GM12878 (cell line): ENCODE results near the gene COL27A1. TPM values are rescaled to one million over a fixed set of nuclear protein-coding genes. Genes with fewer than 3 reads are reported as not detected.

Experiments
- ATAC-seq: fragments of 200-7000 bp; cut with Tn5 transposase; 3 replicates; pipeline ENCODE4 v1.9.1; 2020; ENCODE audit warnings: mild to moderate bottlenecking, moderate library complexity
- BruUV-seq: library from RNA; stranded (reverse); fragments of 400-500 nt; replicated peaks from 2 replicates; lab custom pipeline; 2021; lab: Mats Ljungman, UMichigan
- CTCF ChIA-PET: fragments of 300-600 bp; sonication (Branson Sonifier 250); formaldehyde crosslinking; extraction: SDS; loops from one replicate; lab custom pipeline; 2021; ENCODE audit warnings: inconsistent platforms; lab: Yijun Ruan, JAX
- POLR2A ChIA-PET: fragments of 350-600 bp; formaldehyde crosslinking; extraction: SDS; loops from one replicate; lab custom pipeline; 2021; ENCODE audit warnings: inconsistent platforms; lab: Charles Lee
- RAD21 ChIA-PET: fragments of 300-600 bp; sonication (Branson Sonifier 250); formaldehyde crosslinking; loops from one replicate; lab custom pipeline; 2023; ENCODE audit warnings: antibody characterized with exemption; ENCODE audit not compliant: unreplicated experiment; lab: Charles Lee
- SMC1A ChIA-PET: fragments of 300-600 bp; sonication (Branson Sonifier 250); formaldehyde crosslinking; loops from one replicate; lab custom pipeline; 2023; ENCODE audit not compliant: unreplicated experiment, uncharacterized antibody; lab: Charles Lee
- DNase-seq: peaks from one replicate; pipeline ENCODE4 v3.0.0-alpha.2; 2011; ENCODE audit warnings: low read depth, low spot score
- FAIRE-seq: peaks from 3 replicates; lab custom pipeline; 2011; peaks lifted over from hg19 to GRCh38; lab: Jason Lieb, UNC
- H2AFZ ChIP-seq: 2 replicates; pipeline ENCODE4 v1.6.0; 2011; ENCODE audit warnings: low read depth, low read length, control low read depth; ENCODE audit not compliant: control insufficient read depth
- H3K27ac ChIP-seq: 2 replicates; pipeline ENCODE4 v1.5.1; 2011; ENCODE audit warnings: control low read depth; ENCODE audit not compliant: control insufficient read depth, insufficient read depth
- H3K27me3 ChIP-seq, 2 experiments: replicated peaks in 1 of 2; 2 replicates each; pipeline versions ENCODE4 v1.6.0 to v1.6.1; 2011; ENCODE audit warnings: low read length in 1 of 2; ENCODE audit not compliant: control insufficient read depth in 2 of 2, insufficient read depth in 2 of 2
- H3K36me3 ChIP-seq, 2 experiments: 2 replicates each; pipeline ENCODE4 v1.5.1; 2011; ENCODE audit warnings: low read length in 1 of 2; ENCODE audit not compliant: control insufficient read depth in 2 of 2, insufficient read depth in 2 of 2
- H3K4me1 ChIP-seq: 2 replicates; pipeline ENCODE4 v1.6.1; 2011; ENCODE audit warnings: mild to moderate bottlenecking, low read length, moderate library complexity, mixed read lengths; ENCODE audit not compliant: control insufficient read depth, insufficient read depth
- H3K4me2 ChIP-seq: 2 replicates; pipeline ENCODE4 v1.6.0; 2011; ENCODE audit warnings: control low read depth; ENCODE audit not compliant: control insufficient read depth, insufficient read depth
- H3K4me3 ChIP-seq: fragments of 200-600 bp; sonication (generic); 2 replicates; pipeline ENCODE4 v1.5.1; 2016
- H3K79me2 ChIP-seq: 2 replicates; pipeline ENCODE4 v1.6.0; 2011; ENCODE audit warnings: low read length; ENCODE audit not compliant: control insufficient read depth, insufficient read depth
- H3K9ac ChIP-seq: 2 replicates; pipeline ENCODE4 v1.8.0; 2011; ENCODE audit warnings: low read length, control low read depth, mixed read lengths; ENCODE audit not compliant: control insufficient read depth, insufficient read depth
- H3K9me3 ChIP-seq: replicated peaks from 3 replicates; pipeline ENCODE4 v1.5.1; 2011; ENCODE audit warnings: mild to moderate bottlenecking, low read length; ENCODE audit not compliant: control insufficient read depth, insufficient read depth
- H4K20me1 ChIP-seq: 2 replicates; pipeline ENCODE4 v1.6.0; 2011; ENCODE audit not compliant: control insufficient read depth, insufficient read depth
- ATF7 ChIP-seq: fragments of 450-650 bp; IDR thresholded peaks from 2 replicates; pipeline ENCODE4 v1.6.1; 2016; ENCODE audit warnings: low read depth, mild to moderate bottlenecking
- MLLT1 ChIP-seq: fragments of 450-650 bp; IDR thresholded peaks from 2 replicates; pipeline ENCODE4 v1.6.1; 2016; ENCODE audit warnings: mild to moderate bottlenecking
- SUPT20H ChIP-seq: IDR thresholded peaks from 2 replicates; pipeline ENCODE4 v1.6.1; 2011; ENCODE audit warnings: low read depth, mild to moderate bottlenecking, low read length, moderate library complexity, borderline replicate concordance; ENCODE audit not compliant: control insufficient read depth
- ZSCAN29 ChIP-seq: fragments of 450-650 bp; IDR thresholded peaks from 2 replicates; pipeline ENCODE4 v1.6.1; 2017; ENCODE audit warnings: mild to moderate bottlenecking, moderate library complexity
- WGBS: methylation state at CpG from one replicate; pipeline ENCODE4 v1.1.6; 2016; ENCODE audit warnings: low lambda C conversion rate; ENCODE audit not compliant: insufficient replicate concordance, insufficient coverage; ENCODE audit errors: missing lambda C conversion rate; 5-methylcytosine and 5-hydroxymethylcytosine counted together
- in situ Hi-C: fragments of 300-500 bp; cut with MboI; formaldehyde crosslinking; loops from 9 replicates; pipeline ENCODE4 v1.14.3; 2018; ENCODE audit warnings: mixed read lengths
- intact Hi-C: fragments of 100-400 bp; cut with micrococcal nuclease; formaldehyde crosslinking; loops from one replicate; pipeline ENCODE4 v1.14.2; 2022; ENCODE audit not compliant: unreplicated experiment
- polyA plus RNA-seq, 11 experiments: library from polyadenylated mRNA; depleted of rRNA in 4 of 11; unstranded in 6 of 11; stranded (reverse) in 5 of 11; fragments of >200 nt; fragmentation: Nextera tagmentation in 4 of 11; fragmentation: Illumina TruSeq in 1 of 11; extraction: Ambion mirVana in 4 of 11; extraction: Trizol in 1 of 11; gene quantifications; 1 replicate in 1 of 11; 2 replicates in 10 of 11; pipeline versions ENCODE4 v1.2.1 to v1.2.3, GENCODE V29; 2011 to 2016; ENCODE audit warnings: inconsistent platforms in 2 of 11, missing spikeins in 2 of 11, low read depth in 1 of 11
- total RNA-seq, 4 experiments: library from RNA; depleted of rRNA in 3 of 4; stranded (reverse); fragments of >200 nt in 3 of 4; fragmentation: Illumina TruSeq in 1 of 4; extraction: Trizol in 1 of 4; gene quantifications; 2 replicates each; pipeline versions ENCODE4 v1.2.1 to v1.2.3, GENCODE V29; 2013 to 2021

The COL27A1 gene
- total and polyA plus RNA-seq, 10 of the 15 experiments (the other 5 are each of a cell fraction or from before 2014, with no cell fraction given) = 0.10 TPM; not detected in 9

DNA sequence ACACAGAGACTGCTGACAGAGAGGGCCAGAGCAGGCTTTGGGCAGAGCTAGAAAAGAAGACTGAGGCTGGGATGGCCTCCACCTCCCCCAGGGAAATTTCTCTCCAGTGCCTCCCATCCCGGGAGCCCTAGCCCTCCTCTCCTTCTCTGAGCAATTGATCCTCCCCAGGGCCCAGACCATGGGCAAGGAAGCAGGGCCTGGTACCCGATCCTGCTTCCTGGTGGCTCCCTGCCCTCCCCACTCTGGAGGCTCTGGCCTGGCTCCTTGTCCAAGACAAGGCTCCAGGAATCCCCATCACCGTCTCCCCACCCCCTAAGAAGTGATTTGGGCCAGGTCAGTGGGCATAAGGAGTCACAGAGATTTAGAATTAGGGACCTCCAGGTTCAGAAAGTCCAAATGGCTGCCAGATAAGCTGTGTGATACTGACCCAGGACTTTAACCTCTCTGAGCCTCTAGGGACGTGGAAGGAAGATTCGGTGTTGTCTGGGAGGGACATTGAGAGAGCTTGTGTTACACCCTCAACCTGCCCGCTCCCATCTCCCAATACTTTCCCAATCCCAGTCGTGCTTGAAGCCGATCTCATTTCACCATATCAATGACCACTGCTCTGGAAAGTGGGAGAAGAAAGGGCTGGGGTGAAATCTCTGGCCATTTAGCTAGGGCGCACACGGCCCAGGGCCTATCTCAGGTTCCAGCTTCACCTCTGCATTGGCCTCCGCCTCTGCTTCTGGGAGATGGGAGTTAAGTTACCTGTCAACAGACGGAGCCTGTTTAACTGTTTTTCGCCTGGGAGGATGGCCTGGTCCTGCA, 30.5 kb upstream of the COL27A1 start:
- DNase-seq (no peak), FAIRE-seq (no peak), ATAC-seq (no peak)
- H3K4me3 ChIP-seq = no peak overlapping the region
- no peaks in the 10 kb centered on the region; a peak in 1 of 4 replicates for H3K27me3 ChIP-seq
- no peaks in the 10 kb centered on the region for H3K9me3 ChIP-seq
- ChIA-PET SMC1A (no interaction called here), RAD21 (no interaction called here), CTCF (no interaction called here), POLR2A (no interaction called here)
- no peaks in the 10 kb centered on the region for H4K20me1 ChIP-seq
- H3K79me2 ChIP-seq = no peaks in the 10 kb centered on the region
- in situ Hi-C loops = no loop called here
- H3K9ac ChIP-seq = no peak overlapping the region
- no peaks in the 10 kb centered on the region for H3K36me3 ChIP-seq
- BruUV-seq = no TSS peak
- no peak overlapping the region for H3K4me2 ChIP-seq
- no peaks in the 10 kb centered on the region for H3K4me1 ChIP-seq
- no peak overlapping the region for H2AFZ ChIP-seq
- TF ChIP-seq MLLT1 (no peak), ATF7 (no peak), ZSCAN29 (no peak)
- WGBS = 24% methylated on average over 13 of the region's 13 CpGs
- intact Hi-C loops = no loop called here
- H3K27ac ChIP-seq = no peak overlapping the region

GRCh38 chr9:114125476-114126013, 29.8 kb upstream of the COL27A1 start:
- ChIA-PET POLR2A (no interaction called here), SMC1A (no interaction called here), CTCF (no interaction called here), RAD21 (no interaction called here)
- H3K4me3 ChIP-seq = no peak overlapping the region
- H3K4me1 ChIP-seq = no peaks in the 10 kb centered on the region
- no TSS peak for BruUV-seq
- no peak overlapping the region for H3K4me2 ChIP-seq
- H4K20me1 ChIP-seq = no peaks in the 10 kb centered on the region
- no peaks in the 10 kb centered on the region for H3K79me2 ChIP-seq
- no peak overlapping the region for H2AFZ ChIP-seq
- FAIRE-seq (no peak), DNase-seq (no peak), ATAC-seq (no peak)
- H3K27me3 ChIP-seq = no peaks in the 10 kb centered on the region; a peak in 1 of 4 replicates
- TF ChIP-seq SUPT20H = no peak
- no peaks in the 10 kb centered on the region for H3K9me3 ChIP-seq
- intact Hi-C loops (no loop called here), in situ Hi-C loops (no loop called here)
- no peak overlapping the region for H3K27ac ChIP-seq
- H3K9ac ChIP-seq = no peak overlapping the region
- H3K36me3 ChIP-seq = no peaks in the 10 kb centered on the region
- WGBS = 54% methylated on average over 10 of the region's 10 CpGs
